Ramos (cell line): ENCODE results near the gene NCKAP5.
"Not testable (repeated sequence)": the region's sequence is repeated elsewhere in the genome, so short reads cannot be mapped to it uniquely, and the experiment has no call there.

ENCODE experiments used
- in situ Hi-C: fragments of 300-500 bp; cut with MboI; formaldehyde crosslinking; loops from one replicate; pipeline ENCODE4 v1.14.3; 2022; ENCODE audit warnings: low sequenced_read_pairs; ENCODE audit not compliant: unreplicated experiment

The NCKAP5 gene

DNA sequence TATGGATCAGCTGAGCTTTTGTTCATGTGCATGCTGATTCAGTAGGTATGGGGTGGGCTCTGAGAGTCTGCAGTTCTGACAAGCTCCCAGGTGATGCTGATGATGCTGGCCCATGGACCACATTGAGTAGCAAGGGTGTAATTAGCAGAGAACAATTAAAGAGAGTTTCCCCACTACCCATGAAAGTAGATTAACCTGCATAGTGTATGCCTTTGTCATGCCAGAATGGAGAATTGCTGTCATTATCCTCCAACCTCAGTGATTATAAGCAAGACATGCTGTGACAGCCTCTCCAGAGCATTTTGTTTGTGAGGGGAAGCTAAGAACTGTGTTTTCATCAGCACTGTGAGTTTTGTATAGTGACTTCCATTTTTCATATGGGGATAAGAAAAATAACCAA lies 838.7 kb downstream of the NCKAP5 start:
- in situ Hi-C loops, result no loop called here

DNA sequence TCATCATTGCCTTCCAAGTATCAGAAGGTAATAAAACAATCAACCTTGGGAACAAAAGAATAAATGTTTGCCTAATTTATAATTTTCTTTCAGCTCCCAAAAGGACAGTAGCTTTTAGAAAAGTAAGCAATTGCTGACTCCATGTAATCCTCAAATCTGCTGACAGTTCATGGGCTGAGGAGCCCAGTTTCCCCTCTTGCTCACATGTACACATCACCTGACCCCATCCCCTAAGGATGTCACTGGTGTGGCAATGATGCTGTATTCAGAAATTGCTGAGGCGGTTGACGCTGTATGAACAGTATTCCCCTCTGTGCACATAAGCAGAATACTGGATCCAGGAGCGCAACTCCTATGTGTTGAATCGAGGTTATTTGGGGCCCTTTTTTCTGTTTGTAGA lies 842.1 kb downstream of the NCKAP5 start:
- in situ Hi-C loops, result no loop called here

DNA sequence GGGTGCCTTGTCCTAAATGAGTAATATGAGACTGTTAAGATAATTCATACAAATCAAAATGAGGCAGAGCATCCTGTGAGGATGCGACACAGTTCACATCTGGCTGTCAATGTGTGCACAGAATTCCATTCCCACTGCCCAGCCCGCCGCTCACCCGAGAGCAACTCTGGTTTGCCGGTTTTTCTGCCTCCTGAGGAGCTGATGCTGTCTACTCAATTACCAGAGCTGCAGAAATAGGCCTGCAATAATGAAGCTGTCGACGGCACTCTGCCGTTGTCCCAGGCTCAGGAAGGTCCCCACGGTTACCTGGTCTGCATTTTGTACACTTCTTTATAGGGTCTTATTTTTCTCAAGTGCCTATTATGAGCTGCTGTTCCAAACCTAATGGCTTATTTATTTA lies 842.5 kb downstream of the NCKAP5 start:
- in situ Hi-C loops, result no loop called here

DNA sequence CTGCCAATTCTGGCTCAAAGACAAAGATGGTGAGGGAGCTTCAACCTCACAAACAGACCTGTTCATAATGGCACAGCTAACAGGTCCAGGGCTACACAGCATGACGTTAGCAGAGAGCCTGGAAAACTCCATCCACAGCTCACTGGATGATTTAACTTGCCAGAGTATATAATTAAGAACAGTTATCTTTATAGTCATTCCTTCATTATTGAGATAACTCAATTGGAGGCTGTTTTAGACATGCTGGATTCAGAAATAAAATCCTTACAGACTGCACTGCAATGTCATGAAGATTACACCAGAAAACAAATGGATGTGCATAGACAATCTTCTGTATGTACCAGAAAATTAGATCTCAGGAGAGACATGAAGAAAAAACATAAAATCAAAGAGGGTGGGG lies 843.1 kb downstream of the NCKAP5 start:
- in situ Hi-C loops, result no loop called here

DNA sequence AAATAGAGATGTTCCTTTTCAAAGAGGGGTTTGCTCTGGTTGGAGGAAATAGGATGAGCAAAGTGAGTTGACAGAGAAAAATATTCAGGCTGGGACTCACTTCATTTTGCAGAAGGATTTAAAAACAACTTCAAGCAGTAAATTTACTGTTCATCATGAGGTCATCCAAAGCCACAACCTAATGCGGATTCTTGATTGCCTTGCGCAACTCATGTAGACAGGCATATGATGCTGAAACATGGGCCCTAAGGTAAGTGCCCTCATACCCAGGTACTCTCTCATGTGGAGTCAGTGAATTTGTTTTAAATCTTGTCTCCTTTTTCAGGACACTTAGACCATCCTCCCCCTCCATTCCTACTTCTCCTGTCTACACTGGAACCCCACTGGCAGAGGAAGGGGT lies 846.3 kb downstream of the NCKAP5 start:
- in situ Hi-C loops, result no loop called here

DNA sequence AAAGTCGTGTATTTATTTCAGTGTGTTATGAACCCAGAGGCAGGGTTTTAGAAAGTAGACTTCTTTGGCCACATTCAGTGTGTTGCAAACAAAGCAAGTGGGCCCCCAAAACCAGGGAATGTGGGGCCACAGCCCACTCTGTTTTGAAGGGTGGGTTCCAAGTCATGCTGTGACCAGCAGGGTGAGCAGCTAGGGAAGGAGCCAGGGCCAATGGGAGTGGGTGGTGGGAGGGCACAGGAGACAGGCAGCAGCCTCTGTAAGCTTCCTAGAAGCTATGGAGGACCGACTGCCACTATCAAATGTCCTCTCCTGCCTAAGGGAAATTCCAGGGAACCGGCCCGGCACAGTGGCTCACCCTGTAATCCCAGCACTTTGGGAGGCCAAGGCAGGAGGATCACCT lies 847.9 kb downstream of the NCKAP5 start:
- in situ Hi-C loops, result no loop called here

DNA sequence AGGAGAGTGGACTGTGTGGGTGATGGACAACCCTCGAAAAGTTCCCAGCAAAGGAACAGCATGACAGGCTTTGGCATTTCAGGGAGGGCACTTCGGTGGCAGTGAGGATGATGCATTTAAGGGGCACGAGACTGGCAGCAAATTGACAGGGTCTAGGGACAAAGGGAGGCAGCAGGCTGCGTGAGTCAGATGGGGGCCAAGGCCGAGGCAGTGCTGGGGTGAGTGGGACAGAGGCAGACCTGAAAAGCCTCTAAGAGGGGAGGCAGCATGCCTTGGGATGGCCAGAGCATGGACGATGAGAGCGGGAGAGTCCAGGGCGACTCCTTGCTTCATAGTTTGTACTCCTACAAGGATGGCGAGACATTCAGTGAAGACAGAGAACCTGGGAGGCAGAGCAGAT lies 848.8 kb downstream of the NCKAP5 start:
- in situ Hi-C loops, result no loop called here

DNA sequence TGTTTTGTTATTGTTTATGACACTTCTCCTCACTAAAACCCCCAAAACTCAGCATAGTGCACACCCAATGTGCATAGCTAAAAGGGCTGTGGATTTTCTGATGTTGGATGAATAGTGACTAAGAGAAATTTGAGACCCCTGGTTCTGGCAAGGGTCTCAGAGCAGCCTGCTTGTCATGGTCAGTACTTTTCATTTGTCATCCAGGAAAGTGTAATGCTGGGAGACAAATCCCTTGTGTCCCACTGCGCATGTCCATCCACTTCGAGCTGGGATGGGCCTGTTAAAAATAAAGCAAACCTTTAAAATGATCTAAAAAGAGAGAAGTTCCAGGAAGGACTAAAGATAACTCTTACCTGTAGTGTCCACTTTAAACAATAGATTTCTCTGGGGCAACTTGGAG lies 851.3 kb downstream of the NCKAP5 start:
- in situ Hi-C loops, result no loop called here

DNA sequence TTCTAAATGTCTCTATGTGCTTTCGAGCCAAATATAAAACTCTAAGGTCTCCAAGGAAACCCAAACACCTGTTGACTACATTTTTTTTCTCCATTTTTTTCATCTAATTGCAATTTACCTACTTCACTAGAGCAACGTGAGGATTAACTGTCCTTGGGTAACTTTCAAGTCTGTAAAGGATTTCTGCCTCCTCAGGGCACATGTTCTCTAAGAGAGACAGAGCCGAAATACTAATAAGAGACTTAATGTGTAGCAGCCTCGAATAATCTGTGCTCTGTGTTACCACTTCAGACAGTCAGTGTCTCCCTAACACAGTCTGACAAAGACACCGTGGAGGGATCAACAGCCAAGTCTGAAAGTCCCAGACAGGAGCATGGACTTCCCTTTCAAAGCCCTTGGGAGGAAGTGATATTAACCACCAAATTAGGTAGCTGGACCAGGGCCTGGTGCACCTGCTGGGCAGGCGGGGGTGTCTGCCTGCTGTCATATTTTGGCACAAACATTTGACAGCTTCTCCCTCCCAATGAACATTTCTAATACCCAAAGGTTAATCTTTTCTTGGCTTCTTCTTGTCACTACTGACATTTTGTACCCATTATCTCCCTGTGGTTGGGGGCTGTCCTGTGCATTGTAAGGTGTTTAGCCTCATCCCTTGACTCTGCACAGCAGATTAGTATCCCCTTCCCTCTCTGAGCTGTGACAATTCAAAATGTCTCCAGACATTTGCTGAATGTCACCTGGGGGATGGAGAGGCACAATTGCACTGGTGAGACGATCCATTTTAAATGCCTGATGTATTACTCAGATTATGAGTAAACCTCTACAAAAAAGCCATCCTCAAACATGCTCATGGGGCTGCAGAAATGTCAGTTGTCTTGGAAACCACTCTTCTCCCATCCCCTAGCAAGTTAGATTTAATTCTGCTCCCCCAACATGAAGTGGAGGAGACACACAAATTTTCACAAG lies 852.6 kb downstream of the NCKAP5 start:
- in situ Hi-C loops, result no loop called here

DNA sequence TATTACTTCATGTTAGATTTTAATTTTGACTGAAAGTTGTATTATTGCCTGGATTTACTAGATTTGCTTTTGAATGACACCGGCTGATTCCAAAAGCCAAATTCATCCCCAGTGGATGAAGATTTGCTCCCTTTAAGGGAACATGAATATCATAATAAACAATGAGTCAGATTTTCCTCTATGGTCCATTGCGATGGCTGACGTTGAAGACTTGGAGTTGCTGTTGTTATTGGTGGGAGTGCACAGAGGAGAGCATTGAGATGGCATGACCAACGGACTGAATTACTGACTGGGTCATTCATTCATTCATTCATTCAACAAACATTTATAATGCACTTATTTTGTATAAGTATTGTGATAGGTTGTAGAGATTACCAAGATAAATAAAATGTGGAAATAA lies 864.9 kb downstream of the NCKAP5 start:
- in situ Hi-C loops, result no loop called here

DNA sequence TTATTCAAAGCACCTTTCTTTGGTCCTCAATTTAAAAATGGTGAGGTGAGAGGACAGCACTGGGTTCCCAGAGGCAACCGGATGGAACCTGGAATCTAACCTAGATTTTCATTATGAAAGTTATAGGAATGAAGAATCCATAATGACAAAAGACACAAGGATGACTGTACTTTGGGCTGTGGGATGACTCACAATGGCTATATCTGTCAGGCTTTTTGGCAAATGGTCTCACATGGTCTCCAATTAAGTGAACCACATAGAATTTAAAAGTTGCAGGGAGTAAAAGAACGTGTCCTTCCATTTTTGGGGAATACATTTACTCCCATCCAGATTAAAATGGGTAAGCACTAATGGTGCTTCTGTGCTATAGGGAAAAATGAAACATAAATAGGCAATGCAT lies 866.5 kb downstream of the NCKAP5 start:
- in situ Hi-C loops, result no loop called here

DNA sequence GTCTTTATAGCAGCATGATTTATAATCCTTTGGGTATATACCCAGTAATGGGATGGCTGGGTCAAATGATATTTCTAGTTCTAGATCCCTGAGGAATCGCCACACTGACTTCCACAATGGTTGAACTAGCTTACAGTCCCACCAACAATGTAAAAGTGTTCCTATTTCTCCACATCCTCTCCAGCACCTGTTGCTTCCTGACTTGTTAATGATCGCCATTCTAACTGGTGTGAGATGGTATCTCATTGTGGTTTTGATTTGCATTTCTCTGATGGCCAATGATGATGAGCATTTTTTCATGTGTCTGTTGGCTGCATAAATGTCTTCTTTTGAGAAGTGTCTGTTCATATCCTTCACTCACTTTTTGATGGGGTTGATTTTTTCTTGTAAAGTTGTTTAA lies 868.5 kb downstream of the NCKAP5 start:
- in situ Hi-C loops, result not testable (repeated sequence)

DNA sequence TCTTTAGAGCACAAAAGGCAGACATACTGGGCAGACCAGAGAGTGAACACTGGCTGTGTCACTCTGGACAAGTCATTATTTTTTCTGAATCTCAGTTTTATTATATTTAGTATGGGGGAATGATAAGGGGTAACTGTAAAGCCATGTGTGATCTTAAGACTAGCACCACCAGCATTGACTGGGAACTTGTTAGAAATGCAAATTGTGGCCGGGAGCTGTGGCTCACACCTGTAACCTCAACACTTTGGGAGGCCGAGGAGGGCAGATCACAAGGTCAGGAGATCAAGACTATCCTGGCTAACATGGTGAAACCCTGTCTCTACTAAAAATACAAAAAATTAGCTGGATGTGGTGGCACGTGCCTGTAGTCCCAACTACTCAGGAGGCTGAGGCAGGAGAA lies 869.9 kb downstream of the NCKAP5 start:
- in situ Hi-C loops, result not testable (repeated sequence)

DNA sequence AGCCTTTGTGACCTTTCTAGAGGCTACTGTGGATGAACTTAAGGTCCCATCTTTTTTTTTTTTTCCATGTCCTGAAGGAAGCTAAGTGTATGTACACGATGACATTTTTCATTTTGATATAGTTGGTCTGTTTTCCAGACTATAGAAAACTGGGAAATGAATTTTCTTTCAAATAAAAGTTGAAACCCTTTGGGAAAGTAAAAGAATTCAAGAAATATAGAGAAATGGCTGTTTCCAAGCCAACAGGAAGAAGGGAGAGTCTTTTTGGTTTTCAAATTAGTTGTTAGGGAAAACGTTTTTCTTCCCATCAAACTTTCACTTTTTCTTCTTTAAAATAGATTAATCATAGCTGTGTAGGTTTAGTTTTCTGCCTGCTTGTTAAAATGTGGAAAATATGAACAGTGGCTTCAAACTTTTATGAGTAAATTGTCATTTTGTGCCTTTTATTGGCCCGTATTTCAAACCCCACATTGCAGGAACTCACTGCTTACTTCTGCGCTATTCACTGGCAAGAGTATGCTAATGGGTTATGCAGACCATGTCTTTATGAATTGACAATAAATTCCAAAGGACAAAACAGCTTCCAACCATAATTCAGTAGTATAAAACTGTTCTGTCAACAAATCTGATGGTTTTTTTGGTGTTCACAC lies 870.6 kb downstream of the NCKAP5 start:
- in situ Hi-C loops, result no loop called here

DNA sequence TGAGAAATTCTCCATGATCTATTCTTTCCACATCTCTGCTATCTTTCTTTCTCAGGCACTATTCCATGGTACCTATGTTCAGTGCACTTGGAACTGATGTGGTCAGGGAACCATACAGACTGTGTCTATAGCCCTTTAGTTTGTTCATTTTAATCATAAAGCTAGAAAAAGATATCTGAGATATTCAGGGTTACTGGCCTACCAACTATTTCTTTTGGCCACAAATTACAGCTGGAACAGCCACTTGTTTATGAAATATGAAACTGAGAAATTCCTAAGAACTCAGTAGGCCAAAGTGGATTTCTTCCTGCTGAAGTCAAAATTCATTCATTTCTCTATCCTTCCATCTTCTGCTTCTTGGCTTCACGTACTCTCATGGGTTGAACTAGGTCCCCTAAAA lies 875.4 kb downstream of the NCKAP5 start:
- in situ Hi-C loops, result no loop called here

DNA sequence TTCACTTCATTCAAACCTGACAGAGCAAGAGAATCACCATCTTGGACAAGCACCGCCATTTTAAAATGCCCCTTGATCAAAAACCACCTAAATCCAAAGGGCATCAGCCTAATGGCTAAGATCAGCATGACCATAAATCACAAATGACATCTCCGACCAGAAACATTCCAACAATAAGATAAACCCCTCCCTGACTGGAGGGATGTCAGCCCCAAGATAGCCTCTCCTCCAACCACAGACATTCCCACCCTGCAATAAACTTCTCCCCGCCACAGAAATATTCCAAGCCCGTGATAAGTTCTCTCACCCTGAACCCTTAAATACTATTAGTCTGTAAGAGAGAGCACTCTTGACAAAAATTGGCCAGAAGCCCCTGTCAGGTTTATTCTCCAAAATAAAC lies 876.7 kb downstream of the NCKAP5 start:
- in situ Hi-C loops, result no loop called here

DNA sequence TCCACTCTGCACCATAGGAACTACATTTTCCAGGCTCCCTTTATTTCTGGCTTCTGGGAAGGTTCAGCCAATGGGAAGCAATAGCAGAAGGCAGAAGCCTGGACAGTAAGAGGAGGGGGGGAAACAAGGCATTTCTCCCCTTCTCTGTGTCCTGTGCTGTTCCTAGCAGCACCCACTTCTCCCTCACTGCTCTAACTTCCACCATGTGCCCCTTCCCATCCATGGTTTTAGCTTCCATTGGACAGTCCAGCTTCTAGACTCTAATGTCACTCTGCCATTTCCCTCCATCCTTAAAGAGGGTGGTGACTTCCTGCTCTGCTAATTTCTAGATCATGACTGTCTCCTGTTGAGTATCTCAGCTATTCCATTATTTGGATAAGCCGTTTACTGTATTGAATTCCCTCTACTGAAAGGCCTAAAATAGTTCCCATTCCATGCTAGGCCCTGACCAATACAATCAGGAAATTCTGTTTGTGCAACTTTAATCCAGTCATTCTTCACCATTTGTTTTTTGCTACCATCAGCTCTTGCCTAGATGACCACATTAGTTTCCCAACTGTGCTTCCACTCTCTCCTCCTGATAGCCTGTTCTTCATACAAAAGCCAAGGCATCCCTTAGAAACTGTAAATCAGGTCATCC lies 877.5 kb downstream of the NCKAP5 start:
- in situ Hi-C loops, result no loop called here

DNA sequence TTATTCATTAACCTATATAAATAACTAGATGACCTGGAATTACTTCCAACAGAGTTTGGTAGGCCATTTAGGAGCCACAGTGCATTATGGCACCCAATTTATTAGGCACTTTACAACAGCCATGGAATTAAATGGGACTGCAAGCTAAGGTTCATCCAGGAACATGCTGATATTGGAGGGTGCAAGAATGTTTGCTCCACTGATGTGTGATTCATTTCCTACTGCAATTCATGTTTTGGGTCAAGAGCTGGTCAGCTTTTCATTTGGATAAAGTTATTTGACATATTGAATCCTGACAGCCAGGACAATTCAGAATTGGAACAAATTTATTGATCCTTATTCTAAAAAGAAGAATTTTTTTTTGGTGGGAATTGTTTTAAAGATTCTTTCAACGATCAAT lies 886.5 kb downstream of the NCKAP5 start:
- in situ Hi-C loops, result no loop called here

DNA sequence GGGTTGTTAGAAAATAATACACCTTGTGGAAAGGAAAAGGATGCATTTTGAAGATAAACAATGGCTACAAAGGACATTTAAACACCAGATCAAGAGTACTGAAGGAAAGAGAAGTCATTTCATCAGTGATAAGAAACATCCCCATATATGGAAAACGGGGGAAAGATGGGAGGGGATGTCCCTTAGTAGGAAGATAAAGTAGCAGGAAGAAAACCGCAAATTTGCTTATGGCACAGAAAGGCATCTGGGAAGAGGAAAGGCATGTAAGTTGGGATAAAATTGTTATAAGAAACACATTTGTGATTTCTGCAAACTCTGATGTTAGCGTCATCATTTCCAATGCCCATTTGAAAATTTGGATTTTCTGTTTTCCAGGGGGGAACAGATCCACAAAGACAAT lies 887.7 kb downstream of the NCKAP5 start:
- in situ Hi-C loops, result no loop called here

DNA sequence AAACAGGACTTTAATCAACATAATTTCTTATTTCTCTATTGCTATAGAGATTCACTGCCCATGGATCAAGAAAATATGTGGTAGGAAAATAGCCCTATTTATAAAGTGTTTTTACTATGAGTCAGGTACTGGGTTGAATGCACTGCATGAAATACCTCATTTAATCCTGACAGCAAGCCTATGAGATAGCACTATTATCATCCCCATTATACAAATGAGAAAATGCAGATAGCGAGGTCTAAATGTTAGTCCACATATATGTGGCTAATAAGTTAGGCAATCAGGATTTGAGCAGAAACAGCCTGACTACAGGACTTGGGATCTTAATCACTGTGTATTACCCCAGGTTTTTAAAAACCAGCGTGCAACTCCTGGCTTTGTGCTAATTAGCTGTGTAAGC lies 889.8 kb downstream of the NCKAP5 start:
- in situ Hi-C loops, result no loop called here

DNA sequence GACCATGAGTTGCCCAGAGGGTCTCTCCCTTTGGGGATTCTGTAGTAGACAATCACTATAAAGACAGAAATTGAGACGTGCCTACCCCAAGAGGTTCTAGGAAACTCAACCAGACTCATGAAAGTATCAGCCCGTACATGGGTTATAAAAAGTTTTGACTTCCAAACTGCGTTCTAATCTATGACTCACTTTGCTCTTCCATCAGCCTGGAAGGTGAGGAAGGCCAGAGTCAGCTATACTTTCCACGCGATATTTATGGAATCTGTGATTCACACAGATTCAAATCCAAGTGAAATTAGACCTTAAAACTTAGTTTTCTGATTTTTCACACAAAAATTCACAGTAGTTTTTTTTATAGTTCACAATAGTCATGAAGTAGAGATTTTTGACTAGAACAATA lies 890.6 kb downstream of the NCKAP5 start:
- in situ Hi-C loops, result no loop called here
